Measurements from ENCODE around the gene COP1.
"Not testable (repeated sequence)": the region's sequence is repeated elsewhere in the genome, so short reads cannot be mapped to it uniquely, and the experiment has no call there.

The COP1 gene

DNA sequence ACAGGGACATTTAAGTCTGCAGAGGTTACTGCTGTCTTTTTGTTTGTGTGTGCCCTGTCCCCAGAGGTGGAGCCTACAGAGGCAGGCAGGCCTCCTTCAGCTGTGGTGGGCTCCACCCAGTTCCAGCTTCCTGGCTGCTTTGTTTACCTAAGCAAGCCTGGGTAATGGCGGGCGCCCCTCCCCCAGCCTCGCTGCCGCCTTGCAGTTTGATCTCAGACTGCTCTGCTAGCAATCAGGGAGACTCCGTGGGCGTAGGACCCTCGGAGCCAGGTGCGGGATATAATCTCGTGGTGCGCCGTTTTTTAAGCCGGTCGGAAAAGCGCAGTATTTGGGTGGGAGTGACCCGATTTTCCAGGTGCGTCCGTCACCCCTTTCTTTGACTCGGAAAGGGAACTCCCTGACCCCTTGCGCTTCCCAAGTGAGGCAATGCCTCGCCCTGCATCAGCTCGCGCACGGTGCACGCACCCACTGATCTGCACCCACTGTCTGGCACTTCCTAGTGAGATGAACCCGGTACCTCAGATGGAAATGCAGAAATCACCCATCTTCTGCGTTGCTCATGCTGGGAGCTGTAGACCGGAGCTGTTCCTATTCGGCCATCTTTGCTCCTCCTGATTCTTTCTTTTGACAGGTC lies 199.2 kb downstream of the COP1 start:
- H2BK15ac ChIP-seq (ENCODE audit: low read length); H4K8ac ChIP-seq (ENCODE audit: low read depth, low read length); H3K4me1 ChIP-seq (ENCODE audit: control insufficient read depth in 2 of 2, insufficient read depth in 1 of 2, low read depth in 1 of 2, low read length in 2 of 2); H3K9ac ChIP-seq (ENCODE audit: low read depth, low read length, poor library complexity); H3K27me3 ChIP-seq (ENCODE audit: control insufficient read depth in 3 of 3, insufficient read depth in 3 of 3, low read depth in 1 of 3, low read length in 3 of 3); H3K9me3 ChIP-seq (replicated peaks in 1 of 2; ENCODE audit: control insufficient read depth in 2 of 2, insufficient read depth in 1 of 2, low read depth in 1 of 2, low read length in 2 of 2); H2AFZ ChIP-seq (ENCODE audit: low read length); H2BK12ac ChIP-seq (ENCODE audit: low read length); H3K79me1 ChIP-seq (ENCODE audit: low read depth, low read length); H3K4me3 ChIP-seq (ENCODE audit: low read length in 2 of 2); DNase-seq (ENCODE audit: low spot score); H3K23ac ChIP-seq (ENCODE audit: low read depth, low read length, poor library complexity); H3K4ac ChIP-seq (ENCODE audit: low read length); H3K14ac ChIP-seq (ENCODE audit: low read length); H2BK120ac ChIP-seq (ENCODE audit: low read depth, low read length); H3K27ac ChIP-seq (replicated peaks; ENCODE audit: low read length); H4K91ac ChIP-seq (ENCODE audit: low read depth, low read length, poor library complexity); H3K4me2 ChIP-seq (ENCODE audit: insufficient read depth, low read length, poor library complexity, severe bottlenecking); H3K18ac ChIP-seq (ENCODE audit: low read length); H2AK5ac ChIP-seq (ENCODE audit: low read depth, low read length); H2BK5ac ChIP-seq (ENCODE audit: low read length): not testable (repeated sequence)
- WGBS, 2 donors (ENCODE audit: extremely low coverage in 2 of 2, insufficient read length in 2 of 2, insufficient replicate concordance in 1 of 2), result no CpG with 5 or more reads among the region's 28 CpGs
- peaks cover 8 to 31% of the 10 kb centered on the region in 2 donors for H3K36me3 ChIP-seq (replicated peaks in 1 of 2; ENCODE audit: control insufficient read depth in 2 of 2, insufficient read depth in 2 of 2, low read length in 2 of 2)

DNA sequence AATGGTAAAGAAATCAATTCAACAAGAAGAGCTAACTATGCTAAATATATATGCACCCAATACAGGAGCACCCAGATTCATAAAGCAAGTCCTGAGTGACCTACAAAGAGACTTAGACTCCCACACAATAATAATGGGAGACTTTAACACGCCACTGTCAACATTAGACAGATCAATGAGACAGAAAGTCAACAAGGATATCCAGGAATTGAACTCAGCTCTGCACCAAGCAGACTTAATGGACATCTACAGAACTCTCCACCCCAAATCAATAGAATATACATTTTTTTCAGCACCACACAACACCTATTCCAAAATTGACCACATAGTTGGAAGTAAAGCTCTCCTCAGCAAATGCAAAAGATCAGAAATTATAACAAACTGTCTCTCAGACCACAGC lies 212.4 kb downstream of the COP1 start:
- H3K36me3 ChIP-seq (replicated peaks in 1 of 2; ENCODE audit: control insufficient read depth in 2 of 2, insufficient read depth in 2 of 2, low read length in 2 of 2); H3K18ac ChIP-seq (ENCODE audit: low read length): not testable (repeated sequence)

DNA sequence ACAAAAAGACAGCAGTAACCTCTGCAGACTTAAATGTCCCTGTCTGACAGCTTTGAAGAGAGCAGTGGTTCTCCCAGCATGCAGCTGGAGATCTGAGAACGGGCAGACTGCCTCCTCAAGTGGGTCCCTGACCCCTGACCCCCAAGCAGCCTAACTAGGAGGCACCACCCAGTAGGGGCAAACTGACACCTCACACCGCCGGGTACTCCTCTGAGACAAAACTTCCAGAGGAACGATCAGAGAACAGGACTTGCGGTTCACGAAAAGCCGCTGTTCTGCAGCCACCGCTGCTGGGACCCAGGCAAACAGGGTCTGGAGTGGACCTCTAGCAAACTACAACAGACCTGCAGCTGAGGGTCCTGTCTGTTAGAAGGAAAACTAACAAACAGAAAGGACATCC lies 214.3 kb downstream of the COP1 start:
- not testable (repeated sequence) for H3K9me3 ChIP-seq (replicated peaks in 1 of 2; ENCODE audit: control insufficient read depth in 2 of 2, insufficient read depth in 1 of 2, low read depth in 1 of 2, low read length in 2 of 2); DNase-seq (ENCODE audit: low spot score); H3K4me1 ChIP-seq (ENCODE audit: control insufficient read depth in 2 of 2, insufficient read depth in 1 of 2, low read depth in 1 of 2, low read length in 2 of 2); H3K4me3 ChIP-seq (ENCODE audit: low read length in 2 of 2); H3K79me1 ChIP-seq (ENCODE audit: low read depth, low read length); H2AFZ ChIP-seq (ENCODE audit: low read length); H3K4me2 ChIP-seq (ENCODE audit: insufficient read depth, low read length, poor library complexity, severe bottlenecking); H2AK5ac ChIP-seq (ENCODE audit: low read depth, low read length); H2BK120ac ChIP-seq (ENCODE audit: low read depth, low read length); H3K27me3 ChIP-seq (ENCODE audit: control insufficient read depth in 3 of 3, insufficient read depth in 3 of 3, low read depth in 1 of 3, low read length in 3 of 3); H4K8ac ChIP-seq (ENCODE audit: low read depth, low read length); H3K23ac ChIP-seq (ENCODE audit: low read depth, low read length, poor library complexity); H3K9ac ChIP-seq (ENCODE audit: low read depth, low read length, poor library complexity); H3K27ac ChIP-seq (replicated peaks; ENCODE audit: low read length); H3K4ac ChIP-seq (ENCODE audit: low read length); H2BK5ac ChIP-seq (ENCODE audit: low read length); H4K91ac ChIP-seq (ENCODE audit: low read depth, low read length, poor library complexity); H2BK15ac ChIP-seq (ENCODE audit: low read length); H3K18ac ChIP-seq (ENCODE audit: low read length); H3K14ac ChIP-seq (ENCODE audit: low read length); H2BK12ac ChIP-seq (ENCODE audit: low read length)
- peaks cover 0 to 20% of the 10 kb centered on the region in 2 donors for H3K36me3 ChIP-seq (replicated peaks in 1 of 2; ENCODE audit: control insufficient read depth in 2 of 2, insufficient read depth in 2 of 2, low read length in 2 of 2)
- WGBS, 2 donors (ENCODE audit: extremely low coverage in 2 of 2, insufficient read length in 2 of 2, insufficient replicate concordance in 1 of 2), result no CpG with 5 or more reads among the region's 8 CpGs

More for the DNA sequence above, 212.4 kb downstream of the COP1 start:
- H3K4me3 ChIP-seq (ENCODE audit: low read length in 2 of 2); DNase-seq (ENCODE audit: low spot score); H3K9me3 ChIP-seq (replicated peaks in 1 of 2; ENCODE audit: control insufficient read depth in 2 of 2, insufficient read depth in 1 of 2, low read depth in 1 of 2, low read length in 2 of 2); H4K91ac ChIP-seq (ENCODE audit: low read depth, low read length, poor library complexity); H3K27me3 ChIP-seq (ENCODE audit: control insufficient read depth in 3 of 3, insufficient read depth in 3 of 3, low read depth in 1 of 3, low read length in 3 of 3); H3K27ac ChIP-seq (replicated peaks; ENCODE audit: low read length); H3K23ac ChIP-seq (ENCODE audit: low read depth, low read length, poor library complexity); H2BK120ac ChIP-seq (ENCODE audit: low read depth, low read length); H3K4ac ChIP-seq (ENCODE audit: low read length); H3K4me2 ChIP-seq (ENCODE audit: insufficient read depth, low read length, poor library complexity, severe bottlenecking); H4K8ac ChIP-seq (ENCODE audit: low read depth, low read length); H2AK5ac ChIP-seq (ENCODE audit: low read depth, low read length); H3K9ac ChIP-seq (ENCODE audit: low read depth, low read length, poor library complexity); H2AFZ ChIP-seq (ENCODE audit: low read length); H2BK15ac ChIP-seq (ENCODE audit: low read length); H3K79me1 ChIP-seq (ENCODE audit: low read depth, low read length); H2BK12ac ChIP-seq (ENCODE audit: low read length); H3K14ac ChIP-seq (ENCODE audit: low read length); H3K4me1 ChIP-seq (ENCODE audit: control insufficient read depth in 2 of 2, insufficient read depth in 1 of 2, low read depth in 1 of 2, low read length in 2 of 2); H2BK5ac ChIP-seq (ENCODE audit: low read length): not testable (repeated sequence)
- WGBS, 2 donors (ENCODE audit: extremely low coverage in 2 of 2, insufficient read length in 2 of 2, insufficient replicate concordance in 1 of 2), result no CpG with 5 or more reads among the region's 1 CpG

DNA sequence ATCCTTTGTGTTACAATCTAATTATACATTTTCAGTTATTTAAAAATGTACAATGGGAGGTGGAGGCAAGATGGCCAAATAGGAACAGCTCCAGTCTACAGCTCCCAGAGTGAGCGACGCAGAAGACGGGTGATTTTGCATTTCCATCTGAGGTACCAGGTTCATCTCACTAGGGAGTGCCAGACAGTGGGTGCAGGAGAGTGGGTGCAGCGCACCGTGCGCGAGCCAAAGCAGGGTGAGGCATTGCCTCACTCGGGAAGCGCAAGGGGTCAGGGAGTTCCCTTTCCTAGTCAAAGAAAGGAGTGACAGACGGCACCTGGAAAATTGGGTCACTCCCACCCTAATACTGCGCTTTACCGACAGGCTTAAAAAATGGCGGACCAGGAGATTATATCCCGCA lies 214.9 kb downstream of the COP1 start:
- WGBS, 2 donors (ENCODE audit: extremely low coverage in 2 of 2, insufficient read length in 2 of 2, insufficient replicate concordance in 1 of 2), result no CpG with 5 or more reads among the region's 14 CpGs
- H3K36me3 ChIP-seq (replicated peaks in 1 of 2; ENCODE audit: control insufficient read depth in 2 of 2, insufficient read depth in 2 of 2, low read length in 2 of 2), result peaks cover 0 to 26% of the 10 kb centered on the region in 2 donors
- not testable (repeated sequence) for H2AFZ ChIP-seq (ENCODE audit: low read length); H3K79me1 ChIP-seq (ENCODE audit: low read depth, low read length); H3K9ac ChIP-seq (ENCODE audit: low read depth, low read length, poor library complexity); H3K4me1 ChIP-seq (ENCODE audit: control insufficient read depth in 2 of 2, insufficient read depth in 1 of 2, low read depth in 1 of 2, low read length in 2 of 2); H4K8ac ChIP-seq (ENCODE audit: low read depth, low read length); H2BK12ac ChIP-seq (ENCODE audit: low read length); H2AK5ac ChIP-seq (ENCODE audit: low read depth, low read length); H3K27ac ChIP-seq (replicated peaks; ENCODE audit: low read length); H3K4me3 ChIP-seq (ENCODE audit: low read length in 2 of 2); H3K4ac ChIP-seq (ENCODE audit: low read length); H2BK5ac ChIP-seq (ENCODE audit: low read length); H2BK120ac ChIP-seq (ENCODE audit: low read depth, low read length); H3K23ac ChIP-seq (ENCODE audit: low read depth, low read length, poor library complexity); H2BK15ac ChIP-seq (ENCODE audit: low read length); H3K14ac ChIP-seq (ENCODE audit: low read length); H3K27me3 ChIP-seq (ENCODE audit: control insufficient read depth in 3 of 3, insufficient read depth in 3 of 3, low read depth in 1 of 3, low read length in 3 of 3); H3K18ac ChIP-seq (ENCODE audit: low read length); H3K9me3 ChIP-seq (replicated peaks in 1 of 2; ENCODE audit: control insufficient read depth in 2 of 2, insufficient read depth in 1 of 2, low read depth in 1 of 2, low read length in 2 of 2); DNase-seq (ENCODE audit: low spot score); H3K4me2 ChIP-seq (ENCODE audit: insufficient read depth, low read length, poor library complexity, severe bottlenecking); H4K91ac ChIP-seq (ENCODE audit: low read depth, low read length, poor library complexity)

Measured in neuronal stem cell (in vitro differentiated cells).